Measurements from ENCODE around the gene KLF16. TPM values are rescaled to one million over a fixed set of nuclear protein-coding genes. Genes with fewer than 3 reads are reported as not detected.
A peak's percentile ranks its signal among the peaks of the same experiment; 100 is the strongest.

The KLF16 gene
- total RNA-seq, 4 donors from 2014 or later, result 9.0 to 16.2 (median 13.5) TPM

DNA sequence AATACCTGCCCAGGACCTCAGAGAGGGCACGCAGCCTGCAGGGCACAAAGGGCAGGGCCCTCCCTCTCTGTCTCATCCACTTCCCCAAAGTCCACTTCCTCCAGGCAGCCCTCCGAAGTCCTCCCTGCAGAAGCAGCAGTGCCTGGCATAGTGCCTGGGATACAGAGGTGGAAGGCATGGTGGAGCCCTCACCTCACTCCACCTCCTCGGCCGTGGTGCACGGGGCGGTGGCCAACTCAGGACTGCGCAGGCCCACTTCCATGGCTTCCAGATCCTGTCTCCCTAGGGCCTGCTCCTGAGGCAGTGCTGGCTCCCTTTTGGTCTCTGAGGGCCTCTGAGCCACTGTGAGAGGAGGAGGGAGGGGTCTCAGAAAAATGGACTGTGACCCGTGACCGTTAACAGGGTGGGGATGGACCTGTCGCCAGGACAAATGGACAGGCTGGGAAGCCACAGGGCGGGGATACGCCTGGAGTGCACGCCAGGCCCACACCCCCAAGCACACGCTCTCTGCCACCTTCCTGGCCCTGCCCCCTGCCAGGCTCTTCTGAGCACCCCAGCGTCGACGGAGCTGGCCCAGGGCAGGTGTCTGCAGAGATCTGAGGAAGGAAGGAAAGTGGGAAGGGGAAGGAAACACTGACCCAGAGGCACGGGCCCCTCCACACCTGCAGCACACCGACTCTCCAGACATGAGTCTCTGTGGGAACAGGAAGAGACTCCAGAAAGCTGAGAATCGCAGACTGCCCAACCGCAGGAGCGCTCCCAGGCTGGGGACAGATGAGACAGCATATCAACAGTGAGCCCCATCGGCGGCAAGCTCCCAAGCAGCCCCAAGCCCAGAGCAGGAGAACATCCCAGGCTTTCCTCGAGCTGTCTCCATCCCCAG lies 23.5 kb downstream of the KLF16 start:
- no peak overlapping the region for H3K4me3 ChIP-seq (ENCODE audit: low read depth, poor library complexity, severe bottlenecking)
- intact Hi-C loops (cut with DNase I; ENCODE audit: low total_unique reads), result no loop called here
- WGBS, 2 donors, result 65 to 71% methylated on average over 23 to 25 of the region's 25 CpGs

DNA sequence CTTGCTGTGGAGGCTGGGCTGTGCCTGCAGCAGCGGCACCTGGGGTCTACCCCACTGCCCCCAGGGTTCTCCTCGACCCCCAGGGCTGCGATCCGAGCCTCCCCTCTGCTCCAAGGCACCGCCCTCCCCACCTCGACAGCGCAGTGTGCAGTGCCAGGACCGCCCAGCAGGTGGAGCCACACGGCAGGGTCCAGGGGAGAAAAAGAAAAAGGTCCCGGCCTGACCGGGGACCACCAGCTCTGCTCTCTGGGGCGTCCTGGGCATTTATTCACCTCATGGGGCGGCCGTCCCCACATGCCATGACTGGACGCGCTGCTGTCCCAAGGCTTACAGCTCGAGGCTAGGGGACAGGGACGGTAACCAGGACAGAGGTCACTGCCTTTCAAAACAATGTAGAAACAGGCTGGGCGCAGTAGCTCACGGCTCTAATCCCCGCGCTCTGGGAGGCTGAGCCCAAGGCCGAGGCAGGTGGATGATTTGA lies 25.7 kb downstream of the KLF16 start:
- 33 to 44% methylated on average over 18 to 23 of the region's 23 CpGs for WGBS, 2 donors
- H3K4me3 ChIP-seq (ENCODE audit: low read depth, poor library complexity, severe bottlenecking), result no peak overlapping the region
- DNase-seq (ENCODE audit: low spot score in 2 of 2), result no peak
- intact Hi-C loops (cut with DNase I; ENCODE audit: low total_unique reads), result no loop called here
- TF ChIP-seq, protein P1, sequence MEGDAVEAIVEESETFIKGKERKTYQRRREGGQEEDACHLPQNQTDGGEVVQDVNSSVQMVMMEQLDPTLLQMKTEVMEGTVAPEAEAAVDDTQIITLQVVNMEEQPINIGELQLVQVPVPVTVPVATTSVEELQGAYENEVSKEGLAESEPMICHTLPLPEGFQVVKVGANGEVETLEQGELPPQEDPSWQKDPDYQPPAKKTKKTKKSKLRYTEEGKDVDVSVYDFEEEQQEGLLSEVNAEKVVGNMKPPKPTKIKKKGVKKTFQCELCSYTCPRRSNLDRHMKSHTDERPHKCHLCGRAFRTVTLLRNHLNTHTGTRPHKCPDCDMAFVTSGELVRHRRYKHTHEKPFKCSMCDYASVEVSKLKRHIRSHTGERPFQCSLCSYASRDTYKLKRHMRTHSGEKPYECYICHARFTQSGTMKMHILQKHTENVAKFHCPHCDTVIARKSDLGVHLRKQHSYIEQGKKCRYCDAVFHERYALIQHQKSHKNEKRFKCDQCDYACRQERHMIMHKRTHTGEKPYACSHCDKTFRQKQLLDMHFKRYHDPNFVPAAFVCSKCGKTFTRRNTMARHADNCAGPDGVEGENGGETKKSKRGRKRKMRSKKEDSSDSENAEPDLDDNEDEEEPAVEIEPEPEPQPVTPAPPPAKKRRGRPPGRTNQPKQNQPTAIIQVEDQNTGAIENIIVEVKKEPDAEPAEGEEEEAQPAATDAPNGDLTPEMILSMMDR (IDR thresholded peaks at IDR 0.05), result peak in 1 of 3 donors; percentile 60
- no peak for TF ChIP-seq POLR2A (IDR thresholded peaks at IDR 0.05)

More for the DNA sequence above, 23.5 kb downstream of the KLF16 start:
- no peak for DNase-seq (ENCODE audit: low spot score in 2 of 2)
- TF ChIP-seq POLR2A (IDR thresholded peaks at IDR 0.05), result no peak
- TF ChIP-seq, protein P1 (IDR thresholded peaks at IDR 0.05), result no peak

DNA sequence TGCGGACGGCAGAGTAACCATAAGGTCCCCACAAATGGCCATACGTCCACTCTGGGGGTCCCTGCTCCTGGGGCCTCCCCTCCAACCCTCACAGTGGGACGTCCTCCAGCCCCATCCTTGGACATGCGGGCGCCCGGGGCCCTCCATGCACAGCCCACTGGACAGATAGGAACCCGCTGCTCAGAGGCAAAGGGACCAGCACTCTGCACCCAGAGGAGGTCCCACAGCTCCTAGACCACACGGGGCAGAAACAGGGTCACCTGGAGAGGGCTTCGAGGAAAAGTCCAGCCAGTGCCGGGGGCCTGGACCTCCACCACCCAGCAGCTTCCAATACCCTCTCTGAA lies 26.2 kb downstream of the KLF16 start:
- WGBS, 2 donors, result 78 to 100% methylated on average over 1 to 11 of the region's 11 CpGs
- intact Hi-C loops (cut with DNase I; ENCODE audit: low total_unique reads), result no loop called here
- no peak for DNase-seq (ENCODE audit: low spot score in 2 of 2)
- H3K4me3 ChIP-seq (ENCODE audit: low read depth, poor library complexity, severe bottlenecking), result no peak overlapping the region
- TF ChIP-seq, protein P1 (IDR thresholded peaks at IDR 0.05), result no peak
- TF ChIP-seq POLR2A (IDR thresholded peaks at IDR 0.05), result no peak

DNA sequence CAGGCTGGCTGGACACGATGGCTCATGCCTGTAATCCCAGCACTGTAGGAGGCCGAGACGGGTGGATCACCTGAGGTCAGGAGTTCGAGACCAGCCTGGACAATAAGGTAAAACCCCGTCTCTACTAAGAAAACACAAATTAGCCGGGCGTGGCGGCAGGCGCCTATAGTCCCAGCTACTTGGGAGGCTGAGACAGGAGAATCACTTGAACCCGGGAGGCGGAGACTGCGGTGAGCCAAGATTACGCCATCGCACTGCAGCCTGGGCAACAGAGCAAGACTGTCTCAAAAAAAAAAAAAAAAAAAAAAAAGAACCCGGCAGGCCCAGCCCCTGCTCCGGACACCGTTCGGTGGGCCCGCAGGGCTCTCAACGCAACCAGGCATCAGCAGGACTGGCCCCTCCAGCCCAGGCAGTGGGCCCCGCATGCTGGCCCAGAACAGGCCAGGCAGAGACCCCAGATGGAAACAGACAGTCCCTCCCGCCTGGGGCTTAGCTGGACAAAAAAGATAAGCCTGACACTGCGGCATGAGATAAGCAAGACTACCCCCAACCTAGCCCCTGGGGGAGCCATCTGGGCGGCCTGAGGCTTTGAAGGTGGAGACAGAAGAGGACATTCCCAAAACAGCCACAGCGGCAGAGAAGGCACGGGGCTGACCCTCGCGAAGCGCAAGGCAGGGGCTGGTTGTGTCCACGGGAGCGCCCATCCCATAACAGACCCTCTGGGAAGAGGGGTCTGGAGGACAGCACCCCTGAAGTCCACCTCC lies 26.7 kb downstream of the KLF16 start:
- 90 to 93% methylated on average over 31 of the region's 31 CpGs for WGBS, 2 donors

DNA sequence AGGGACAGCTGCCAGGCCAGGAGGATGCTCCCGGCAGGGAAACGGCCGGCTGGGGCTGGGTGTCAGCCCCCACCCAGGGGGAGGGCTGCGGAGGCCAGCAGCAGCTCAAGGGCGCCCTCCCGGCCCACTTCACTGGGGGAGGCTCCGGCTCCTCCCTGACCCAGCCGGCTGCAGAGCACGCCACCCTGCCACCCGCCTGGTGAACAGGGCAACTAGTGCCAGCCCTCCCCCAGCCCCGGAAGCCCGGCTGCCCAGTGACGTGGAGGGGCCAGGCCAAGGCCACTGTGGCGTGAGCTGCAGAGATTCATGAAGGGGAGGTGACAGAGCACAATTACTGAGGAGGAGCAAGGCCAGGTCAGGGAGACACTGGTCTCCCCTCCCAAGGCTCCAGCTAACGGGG lies 29.8 kb downstream of the KLF16 start:
- no peak for TF ChIP-seq POLR2A (IDR thresholded peaks at IDR 0.05)
- TF ChIP-seq, protein P1 (IDR thresholded peaks at IDR 0.05), result no peak
- no peak overlapping the region for H3K4me3 ChIP-seq (ENCODE audit: low read depth, poor library complexity, severe bottlenecking)
- WGBS, 2 donors, result 71 to 73% methylated on average over 11 to 14 of the region's 15 CpGs
- DNase-seq (ENCODE audit: low spot score in 2 of 2), result no peak
- intact Hi-C loops (cut with DNase I; ENCODE audit: low total_unique reads), result no loop called here

More for the DNA sequence above, 26.7 kb downstream of the KLF16 start:
- no peak for DNase-seq (ENCODE audit: low spot score in 2 of 2)
- H3K4me3 ChIP-seq (ENCODE audit: low read depth, poor library complexity, severe bottlenecking), result no peak overlapping the region
- TF ChIP-seq POLR2A (IDR thresholded peaks at IDR 0.05), result no peak
- TF ChIP-seq, protein P1 (IDR thresholded peaks at IDR 0.05), result no peak
- intact Hi-C loops (cut with DNase I; ENCODE audit: low total_unique reads), result no loop called here
